Fibroblast of lung (primary cell): ENCODE results near the gene NOA1.
"Not testable (repeated sequence)": the region's sequence is repeated elsewhere in the genome, so short reads cannot be mapped to it uniquely, and the experiment has no call there.

Experiments
- CTCF ChIP-seq, 2 donors: IDR thresholded peaks in 1 of 2; conservative IDR thresholded peaks in 1 of 2; 1 replicate in 1 of 2; 2 replicates in 1 of 2; pipeline ENCODE4 v1.5.1; 2011 to 2012; ENCODE audit warnings: low read length in 2 of 2, control low read depth in 1 of 2, inconsistent platforms in 1 of 2, low read depth in 1 of 2, mild to moderate bottlenecking in 1 of 2
- EZH2 ChIP-seq: IDR thresholded peaks from 2 replicates; pipeline ENCODE4 v1.5.1; 2012; ENCODE audit warnings: low read length, control low read depth, mild to moderate bottlenecking; ENCODE audit errors: missing control alignments

GRCh38 chr4:56914977-56915376 lies 62.4 kb downstream of the NOA1 start:
- not testable (repeated sequence) for TF ChIP-seq CTCF (conservative IDR thresholded peaks at IDR 0.05 in 1 of 2, IDR thresholded peaks at IDR 0.05 in 1 of 2; ENCODE audit: low read depth in 1 of 2, low read length in 2 of 2); EZH2
